K562 (cell line): ENCODE measurements around the gene ARMH1. TPM values are rescaled to one million over a fixed set of nuclear protein-coding genes. Genes with fewer than 3 reads are reported as not detected.

Experiments used
- ARID3A ChIP-seq: IDR thresholded peaks from 2 replicates; pipeline ENCODE4 v1.6.1; 2012; ENCODE audit warnings: low read depth, low read length, improper control_type of control experiment, borderline replicate concordance
- DEAF1 ChIP-seq: fragments of 450-650 bp; formaldehyde crosslinking; IDR thresholded peaks from 2 replicates; pipeline ENCODE4 v1.4.0; 2020; ENCODE audit warnings: mild to moderate bottlenecking, moderate library complexity
- E2F8 ChIP-seq: fragments of 450-650 bp; IDR thresholded peaks from 2 replicates; pipeline ENCODE4 v1.7.1; 2018; ENCODE audit warnings: mild to moderate bottlenecking, low read depth; ENCODE audit not compliant: partially characterized antibody
- HNRNPLL ChIP-seq: fragments of 200-400 bp; formaldehyde crosslinking; IDR thresholded peaks from 2 replicates; pipeline ENCODE4 v1.6.1; 2017; ENCODE audit warnings: low read length, low read depth, mild to moderate bottlenecking; ENCODE audit not compliant: poor library complexity, severe bottlenecking
- NFRKB ChIP-seq: fragments of 450-650 bp; IDR thresholded peaks from 2 replicates; pipeline ENCODE4 v1.6.1; 2016; ENCODE audit warnings: low read depth
- NONO ChIP-seq, 2 experiments: fragments of 200-400 bp in 1 of 2; fragments of 450-650 bp in 1 of 2; formaldehyde crosslinking in 1 of 2; IDR thresholded peaks; 2 replicates each; pipeline ENCODE4 v1.6.1; 2017; ENCODE audit warnings: low read depth in 2 of 2, mild to moderate bottlenecking in 2 of 2, moderate library complexity in 2 of 2, low read length in 1 of 2
- SIX5 ChIP-seq, 2 experiments: IDR thresholded peaks; 2 replicates each; pipeline ENCODE4 v1.6.1; 2011; ENCODE audit warnings: low read length in 2 of 2, borderline replicate concordance in 1 of 2, low read depth in 1 of 2, mild to moderate bottlenecking in 1 of 2, moderate library complexity in 1 of 2; ENCODE audit not compliant: insufficient read depth in 1 of 2
- TEAD1 ChIP-seq, 2 experiments: fragments of 450-650 bp in 1 of 2; sonication (generic) in 1 of 2; formaldehyde crosslinking; IDR thresholded peaks; 2 replicates each; pipeline versions ENCODE4 v1.4.0 to v1.8.0; 2020 to 2022; ENCODE audit warnings: mild to moderate bottlenecking in 2 of 2, missing genetic modification reagents in 1 of 2
- ZNF124 ChIP-seq: sonication (generic); formaldehyde crosslinking; IDR thresholded peaks from 2 replicates; pipeline ENCODE4 v1.8.1; 2022; ENCODE audit warnings: missing genetic modification reagents
- polyA plus RNA-seq, 8 experiments: library from polyadenylated mRNA; depleted of rRNA in 4 of 8; stranded (reverse) in 5 of 8; unstranded in 3 of 8; fragments of >200 nt; fragmentation: Nextera tagmentation in 2 of 8; fragmentation: Illumina TruSeq in 1 of 8; extraction: Ambion mirVana in 2 of 8; extraction: Trizol in 1 of 8; gene quantifications; 2 replicates each; pipeline versions ENCODE4 v1.2.1 to v1.2.3, GENCODE V29; 2011 to 2014; ENCODE audit warnings: inconsistent platforms in 1 of 8, missing spikeins in 1 of 8
- total RNA-seq, 7 experiments: library from RNA; depleted of rRNA in 6 of 7; stranded (reverse); fragments of >200 nt in 6 of 7; fragmentation: Illumina TruSeq in 2 of 7; extraction: Trizol in 2 of 7; gene quantifications; 2 replicates each; pipeline versions ENCODE4 v1.2.1 to v1.2.3, GENCODE V29; 2011 to 2021; ENCODE audit warnings: low replicate concordance in 1 of 7

The ARMH1 gene
- total and polyA plus RNA-seq, 9 of the 15 experiments (the other 6 are each of a cell fraction or from before 2014, with no cell fraction given) = 0.41 TPM; not detected in 8

GRCh38 chr1:44707959-44708831, 33.7 kb downstream of the ARMH1 start (continued):
- TF ChIP-seq E2F8 (peak; percentile 29), DEAF1 (peak; percentile 50; the same call in 1 of the 2 replicates), NONO (IDR thresholded peaks at IDR 0.05; ENCODE audit: low read depth in 2 of 2, low read length in 1 of 2) (no peak), HNRNPLL (no peak), NFRKB (no peak), TEAD1 (CRISPR knock-in tag; IDR thresholded peaks at IDR 0.05) (0 out of 4 replicates have a peak, but pooled peaks of 1 of the 2 experiments have one; percentile 24), ZNF124 (CRISPR knock-in tag) (no peak), ARID3A (no peak), SIX5 (IDR thresholded peaks at IDR 0.05; ENCODE audit: borderline replicate concordance in 1 of 2, insufficient read depth in 1 of 2, low read depth in 1 of 2, low read length in 2 of 2) (0 out of 4 replicates have a peak, but pooled peaks of 1 of the 2 experiments have one; percentile 6)
